HG02981 (cell line): ENCODE measurements around the gene PTPRN2.
"Not testable (repeated sequence)": the region's sequence is repeated elsewhere in the genome, so short reads cannot be mapped to it uniquely, and the experiment has no call there.

Experiments
- ATAC-seq: cut with Tn5 transposase; IDR thresholded peaks from one replicate; pipeline ENCODE4 v1.9.1; 2021; ENCODE audit warnings: mild to moderate bottlenecking, moderate library complexity; ENCODE audit not compliant: unreplicated experiment

Gene PTPRN2

GRCh38 chr7:157854066-157854891, 733.3 kb downstream of the PTPRN2 start:
- ATAC-seq, result no peak

- no peak for ATAC-seq
Observed at GRCh38 chr7:157853789-157854065, 733.9 kb downstream of the PTPRN2 start.

- ATAC-seq, result no peak
Observed at GRCh38 chr7:157853076-157853788, 734.4 kb downstream of the PTPRN2 start.

- no peak for ATAC-seq
Observed at GRCh38 chr7:157851501-157852067, 736.0 kb downstream of the PTPRN2 start.

- ATAC-seq, result no peak
Observed at GRCh38 chr7:157850481-157851444, 736.9 kb downstream of the PTPRN2 start.

- no peak for ATAC-seq
Observed at GRCh38 chr7:157849726-157850125, 737.9 kb downstream of the PTPRN2 start.

- ATAC-seq, result no peak
Observed at GRCh38 chr7:157849341-157849596, 738.4 kb downstream of the PTPRN2 start.

GRCh38 chr7:157848508-157849340, 738.9 kb downstream of the PTPRN2 start:
- no peak for ATAC-seq

GRCh38 chr7:157847756-157848487, 739.7 kb downstream of the PTPRN2 start:
- not testable (repeated sequence) for ATAC-seq

GRCh38 chr7:157846746-157847145, 740.9 kb downstream of the PTPRN2 start:
- not testable (repeated sequence) for ATAC-seq

- no peak for ATAC-seq
Observed at GRCh38 chr7:157846271-157846670, 741.4 kb downstream of the PTPRN2 start.

GRCh38 chr7:157845203-157845835, 742.3 kb downstream of the PTPRN2 start:
- ATAC-seq, result no peak

GRCh38 chr7:157844611-157845010, 743.0 kb downstream of the PTPRN2 start:
- no peak for ATAC-seq

- ATAC-seq, result no peak
Observed at GRCh38 chr7:157844141-157844540, 743.5 kb downstream of the PTPRN2 start.

- no peak for ATAC-seq
Observed at GRCh38 chr7:157843336-157844140, 744.1 kb downstream of the PTPRN2 start.

- ATAC-seq, result no peak
Observed at GRCh38 chr7:157841773-157842370, 745.8 kb downstream of the PTPRN2 start.

GRCh38 chr7:157840914-157841772, 746.5 kb downstream of the PTPRN2 start:
- no peak for ATAC-seq
